ENCODE results near the gene BICC1. TPM values are rescaled to one million over a fixed set of nuclear protein-coding genes. Genes with fewer than 3 reads are reported as not detected.

The BICC1 gene
- total RNA-seq, 1 donor from 2014 or later, result 1.1 TPM

DNA sequence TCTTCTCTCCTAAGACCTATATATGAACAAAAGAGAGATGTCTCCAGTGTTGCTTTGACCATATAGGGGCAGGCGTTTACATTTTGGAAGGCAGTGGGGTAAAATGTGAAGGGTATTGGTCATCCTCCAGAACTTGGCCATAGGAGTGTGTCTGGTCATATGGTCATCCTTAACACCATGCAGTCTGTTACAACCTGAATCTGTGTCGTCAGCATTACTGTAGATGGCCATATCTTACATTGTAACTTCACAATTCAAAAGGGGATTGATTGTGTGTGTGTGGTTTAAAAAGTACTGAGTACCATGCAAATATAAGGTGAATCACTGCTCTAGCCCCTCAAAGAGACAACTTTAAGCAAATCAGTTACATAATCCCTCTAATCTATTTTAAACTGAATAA is 311.7 kb downstream of the BICC1 start:
- no peak for TF ChIP-seq CTCF (IDR thresholded peaks at IDR 0.05; ENCODE audit: unreplicated experiment)
- Mint-ChIP-seq H3K27me3 (ENCODE audit: unreplicated experiment) (no peaks in the 10 kb centered on the region), H3K4me3 (ENCODE audit: unreplicated experiment) (no peak overlapping the region), H3K27ac (ENCODE audit: unreplicated experiment) (no peak overlapping the region), H3K9me3 (ENCODE audit: unreplicated experiment) (no peaks in the 10 kb centered on the region), H3K36me3 (ENCODE audit: low read depth, unreplicated experiment) (no peaks in the 10 kb centered on the region), H3K4me1 (ENCODE audit: unreplicated experiment) (peaks cover 3% of the 10 kb centered on the region)
- DNase-seq (ENCODE audit: low spot score), result no peak

- no peaks in the 10 kb centered on the region for H3K36me3 Mint-ChIP-seq (ENCODE audit: low read depth, unreplicated experiment)
- no peaks in the 10 kb centered on the region for H3K27me3 Mint-ChIP-seq (ENCODE audit: unreplicated experiment)
- H3K4me3 Mint-ChIP-seq (ENCODE audit: unreplicated experiment), result no peak overlapping the region
- no peaks in the 10 kb centered on the region for H3K9me3 Mint-ChIP-seq (ENCODE audit: unreplicated experiment)
- H3K4me1 Mint-ChIP-seq (ENCODE audit: unreplicated experiment), result peaks cover 3% of the 10 kb centered on the region
- H3K27ac Mint-ChIP-seq (ENCODE audit: unreplicated experiment), result no peak overlapping the region
- TF ChIP-seq CTCF (IDR thresholded peaks at IDR 0.05; ENCODE audit: unreplicated experiment), result no peak
- no peak for DNase-seq (ENCODE audit: low spot score)
Measured at GRCh38 chr10:58826694-58827093, 314.0 kb downstream of the BICC1 start.

- Mint-ChIP-seq H3K27ac (ENCODE audit: unreplicated experiment) (no peak overlapping the region), H3K4me1 (ENCODE audit: unreplicated experiment) (peaks cover 3% of the 10 kb centered on the region), H3K36me3 (ENCODE audit: low read depth, unreplicated experiment) (no peaks in the 10 kb centered on the region), H3K9me3 (ENCODE audit: unreplicated experiment) (no peaks in the 10 kb centered on the region), H3K27me3 (ENCODE audit: unreplicated experiment) (no peaks in the 10 kb centered on the region), H3K4me3 (ENCODE audit: unreplicated experiment) (no peak overlapping the region)
- DNase-seq (ENCODE audit: low spot score), result no peak
- no peak for TF ChIP-seq CTCF (IDR thresholded peaks at IDR 0.05; ENCODE audit: unreplicated experiment)
Measured at GRCh38 chr10:58827381-58827780, 314.7 kb downstream of the BICC1 start.

DNA sequence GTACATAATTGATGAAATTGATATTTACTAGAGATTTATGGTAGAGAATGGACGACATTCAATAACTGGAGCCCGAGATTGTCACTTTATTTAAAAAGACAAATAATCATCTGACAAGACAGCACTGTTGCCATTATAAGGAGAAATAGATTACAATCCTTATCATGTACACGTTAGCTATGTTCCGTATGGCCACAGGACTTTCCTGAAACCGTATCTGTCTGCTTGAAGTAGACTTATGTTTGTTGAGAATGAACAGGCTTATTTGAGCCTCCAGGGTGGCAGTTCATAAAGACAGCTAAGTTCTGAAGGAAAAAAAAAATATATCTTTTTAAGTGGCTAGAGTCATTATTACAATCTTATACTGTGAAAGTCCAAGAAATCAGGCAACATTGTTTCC is 317.2 kb downstream of the BICC1 start:
- Mint-ChIP-seq H3K27me3 (ENCODE audit: unreplicated experiment) (peaks cover 2% of the 10 kb centered on the region), H3K4me1 (ENCODE audit: unreplicated experiment) (peaks cover 3% of the 10 kb centered on the region), H3K27ac (ENCODE audit: unreplicated experiment) (no peak overlapping the region), H3K4me3 (ENCODE audit: unreplicated experiment) (no peak overlapping the region), H3K36me3 (ENCODE audit: low read depth, unreplicated experiment) (no peaks in the 10 kb centered on the region), H3K9me3 (ENCODE audit: unreplicated experiment) (no peaks in the 10 kb centered on the region)
- DNase-seq (ENCODE audit: low spot score), result no peak
- no peak for TF ChIP-seq CTCF (IDR thresholded peaks at IDR 0.05; ENCODE audit: unreplicated experiment)

DNA sequence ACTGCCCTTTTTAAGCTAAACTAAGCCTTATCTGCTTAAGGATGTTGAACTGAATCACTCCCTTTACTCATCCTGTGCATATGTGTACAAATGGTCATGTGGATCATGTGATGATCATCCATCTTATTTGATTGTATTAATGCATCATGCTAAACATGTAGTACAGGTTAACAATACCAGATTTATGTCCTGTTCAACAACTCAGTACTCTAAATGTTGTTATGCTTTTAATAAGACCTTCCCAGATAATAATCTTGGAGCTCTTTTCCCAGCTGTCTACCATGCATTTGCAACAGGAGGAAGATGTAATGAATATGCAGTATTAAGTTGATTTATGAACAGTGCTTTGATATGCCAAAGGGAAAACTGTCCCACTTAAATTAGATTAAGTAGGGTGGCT is 318.0 kb downstream of the BICC1 start:
- Mint-ChIP-seq H3K36me3 (ENCODE audit: low read depth, unreplicated experiment) (no peaks in the 10 kb centered on the region), H3K27me3 (ENCODE audit: unreplicated experiment) (peaks cover 2% of the 10 kb centered on the region), H3K4me1 (ENCODE audit: unreplicated experiment) (peaks cover 1% of the 10 kb centered on the region), H3K4me3 (ENCODE audit: unreplicated experiment) (no peak overlapping the region), H3K27ac (ENCODE audit: unreplicated experiment) (no peak overlapping the region), H3K9me3 (ENCODE audit: unreplicated experiment) (no peaks in the 10 kb centered on the region)
- no peak for DNase-seq (ENCODE audit: low spot score)
- TF ChIP-seq CTCF (IDR thresholded peaks at IDR 0.05; ENCODE audit: unreplicated experiment), result no peak
